Activated naive CD8-positive, alpha-beta T cell treated with anti-CD3 and anti-CD28 coated beads, Interleukin-2, amount 10 ng/mL, durations not matched to agents 7 days and 5 days (primary cell): ENCODE data around the gene PVR. TPM values are rescaled to one million over a fixed set of nuclear protein-coding genes. Genes with fewer than 3 reads are reported as not detected.
"Not testable (repeated sequence)": the region's sequence is repeated elsewhere in the genome, so short reads cannot be mapped to it uniquely, and the experiment has no call there.

Experiments used
- ATAC-seq: fragments of 150-1000 bp; cut with Tn5 transposase; one replicate; pipeline ENCODE4 v1.10.0; 2021; ENCODE audit warnings: low read depth, moderate library complexity
- POLR2A ChIA-PET: fragments of 350-600 bp; sonication (Branson Sonifier 250); formaldehyde crosslinking; loops from one replicate; lab custom pipeline; 2021; ENCODE audit warnings: antibody characterized with exemption; lab: Charles Lee
- DNase-seq: peaks from one replicate; pipeline ENCODE4 v3.0.0; 2021
- H3K27ac Mint-ChIP-seq: one replicate; pipeline ENCODE4 v1.8.0; 2022; ENCODE audit warnings: mild to moderate bottlenecking, mixed read lengths
- H3K27me3 Mint-ChIP-seq: one replicate; pipeline ENCODE4 v1.8.0; 2022; ENCODE audit warnings: mild to moderate bottlenecking, moderate library complexity, mixed read lengths
- H3K36me3 Mint-ChIP-seq: one replicate; pipeline ENCODE4 v1.8.0; 2021; ENCODE audit warnings: mild to moderate bottlenecking, mixed read lengths
- H3K4me1 Mint-ChIP-seq: one replicate; pipeline ENCODE4 v1.8.0; 2021; ENCODE audit warnings: mixed read lengths
- H3K4me3 Mint-ChIP-seq: one replicate; pipeline ENCODE4 v1.8.0; 2022; ENCODE audit warnings: mild to moderate bottlenecking, moderate library complexity, mixed read lengths
- H3K9me3 Mint-ChIP-seq: one replicate; pipeline ENCODE4 v1.8.0; 2021; ENCODE audit warnings: mixed read lengths
- microRNA-seq: library from miRNA; unstranded; fragments of <30 nt; microRNA quantifications from one replicate; pipeline ENCODE4 v1.2.0, GENCODE V29; 2022
- total RNA-seq, 2 experiments: library from RNA; stranded (reverse); gene quantifications; one replicate each; pipeline ENCODE4 v1.2.3, GENCODE V29; 2021

The PVR gene
- total RNA-seq, 2 experiments from 2014 or later: 3.5 to 4.2 TPM

GRCh38 chr19:44709434-44710266 is 65.9 kb downstream of the PVR start:
- not testable (repeated sequence) for H3K36me3 Mint-ChIP-seq, DNase-seq

GRCh38 chr19:44710483-44710882 is 66.8 kb downstream of the PVR start:
- no peak overlapping the region for H3K27ac Mint-ChIP-seq
- peaks cover 2% of the 10 kb centered on the region for H3K36me3 Mint-ChIP-seq
- POLR2A ChIA-PET: no interaction called here
- H3K4me1 Mint-ChIP-seq: peaks cover 11% of the 10 kb centered on the region
- ATAC-seq (no peak), DNase-seq (no peak)
- H3K4me3 Mint-ChIP-seq: no peak overlapping the region
- peaks cover 11% of the 10 kb centered on the region for H3K9me3 Mint-ChIP-seq
- peaks cover 18% of the 10 kb centered on the region for H3K27me3 Mint-ChIP-seq

More at GRCh38 chr19:44709434-44710266, 65.9 kb downstream of the PVR start:
- Mint-ChIP-seq H3K4me1 (peaks cover 11% of the 10 kb centered on the region), H3K27me3 (peaks cover 15% of the 10 kb centered on the region)
- H3K9me3 Mint-ChIP-seq, H3K4me3 Mint-ChIP-seq, POLR2A ChIA-PET, H3K27ac Mint-ChIP-seq, ATAC-seq: not testable (repeated sequence)

- ATAC-seq (no peak), DNase-seq (no peak)
- peaks cover 4% of the 10 kb centered on the region for H3K36me3 Mint-ChIP-seq
- H3K9me3 Mint-ChIP-seq: peaks cover 17% of the 10 kb centered on the region
- H3K4me3 Mint-ChIP-seq: no peak overlapping the region
- H3K27me3 Mint-ChIP-seq: peaks cover 20% of the 10 kb centered on the region
- H3K4me1 Mint-ChIP-seq: peaks cover 11% of the 10 kb centered on the region
- POLR2A ChIA-PET: no interaction called here
- no peak overlapping the region for H3K27ac Mint-ChIP-seq
Observed at GRCh38 chr19:44712864-44713515, 69.3 kb downstream of the PVR start.

Small RNAs within 50 kb of the gene (microRNA-seq; reads per million reads assigned to microRNA genes)
- not detected for gene MIR4531

Other genes starting within 250 kb of the PVR start
- 1 to 10 TPM; 3.3 to 3.9 TPM for gene ZNF285, start 242.3 kb upstream of the PVR start, total RNA-seq
- 1 to 10 TPM; 2.6 to 3.0 TPM for gene ZNF229, start 195.4 kb upstream of the PVR start, total RNA-seq
- 10 to 100 TPM; 15.4 to 16.4 TPM for gene ZNF180, start 143.4 kb upstream of the PVR start, total RNA-seq
- not detected for gene CEACAM20, start 114.2 kb upstream of the PVR start, total RNA-seq
- gene IGSF23, start 30.3 kb upstream of the PVR start, total RNA-seq: not detected
- gene CEACAM19, start 27.6 kb downstream of the PVR start, total RNA-seq: under 1 TPM in 1 of 2 experiments, not detected in 1; 0.40 TPM
- not detected for gene CEACAM16, start 55.2 kb downstream of the PVR start, total RNA-seq
- 10 to 100 TPM; 25.0 to 28.8 TPM for gene BCL3, start 104.8 kb downstream of the PVR start, total RNA-seq
- not detected for gene CBLC, start 134.0 kb downstream of the PVR start, total RNA-seq
- gene BCAM, start 165.2 kb downstream of the PVR start, total RNA-seq: not detected
- gene NECTIN2, start 202.4 kb downstream of the PVR start, total RNA-seq: 1 to 10 TPM; 1.9 to 2.4 TPM
- 10 to 100 TPM; 50.3 to 53.5 TPM for gene TOMM40, start 247.3 kb downstream of the PVR start, total RNA-seq